ENCODE measurements around the gene DPM3. TPM values are rescaled to one million over a fixed set of nuclear protein-coding genes. Genes with fewer than 3 reads are reported as not detected.

Gene DPM3
- total and polyA plus RNA-seq, 2 of the 13 experiments (the other 11 are each of a cell fraction or from before 2014, with no cell fraction given): 23.2 to 53.4 TPM

DNA sequence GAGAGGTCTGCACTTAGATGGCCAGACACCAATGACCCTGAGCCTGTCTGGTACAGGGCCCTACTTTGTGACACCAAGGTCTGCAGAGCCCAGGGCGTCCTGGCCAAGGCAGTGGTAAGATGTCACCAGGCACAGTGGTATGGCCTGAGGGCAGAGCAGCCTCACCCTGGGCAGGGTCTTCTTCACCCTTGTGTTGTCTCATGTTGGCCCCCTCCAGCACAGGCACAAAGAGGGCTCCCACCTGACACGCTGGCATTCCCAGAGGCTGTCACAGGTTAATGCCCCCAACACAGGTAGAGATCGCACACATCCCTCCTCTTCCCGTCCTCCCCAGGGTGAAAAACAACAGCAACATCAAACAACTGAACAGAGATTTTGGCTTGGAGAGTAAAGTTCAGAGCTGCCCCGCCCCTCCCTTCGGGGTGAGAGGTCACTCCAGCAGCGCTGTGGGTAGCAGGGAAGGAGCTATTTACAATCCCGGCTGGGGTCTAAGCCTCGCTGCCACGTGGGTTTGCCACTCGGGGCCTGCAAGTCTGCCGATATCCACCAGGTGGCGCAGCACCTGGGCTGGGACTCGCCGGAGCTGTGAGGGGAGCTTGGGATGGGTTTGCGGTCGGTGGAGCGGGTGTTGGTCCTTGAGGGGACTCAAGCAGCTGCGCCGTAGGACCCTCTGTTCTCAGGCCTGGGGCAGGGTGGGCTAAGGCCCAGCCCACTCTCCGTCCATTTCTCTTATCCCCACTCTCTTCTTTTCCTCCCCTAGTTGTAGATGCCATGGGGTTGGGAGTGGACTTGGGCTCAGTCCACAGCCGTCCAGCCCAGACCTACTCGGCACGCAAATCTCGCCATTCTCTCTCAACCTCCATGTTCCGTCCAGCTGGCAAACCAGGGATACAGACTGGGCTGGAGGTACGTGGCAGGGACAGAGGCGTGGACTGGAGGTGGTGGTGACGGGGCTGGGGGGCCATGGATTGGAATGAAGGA is 49.0 kb downstream of the DPM3 start (continued):
- TF ChIP-seq LRRFIP1 (CRISPR knock-in tag; conservative IDR thresholded peaks at IDR 0.05): no peak
- TF ChIP-seq SOX5 (CRISPR knock-in tag; IDR thresholded peaks at IDR 0.05; ENCODE audit: borderline replicate concordance): peak; percentile 65; the same call in 1 of the 2 replicates
- TF ChIP-seq HNF1B (CRISPR knock-in tag; IDR thresholded peaks at IDR 0.05): peak; percentile 91
- peak; percentile 14; the same call in 1 of the 2 replicates for TF ChIP-seq PCBP1 (IDR thresholded peaks at IDR 0.05; ENCODE audit: borderline replicate concordance, low read depth, low read length)
- no peak for TF ChIP-seq CBX2 (IDR thresholded peaks at IDR 0.05; ENCODE audit: low read depth, low read length)
- TF ChIP-seq CBX2 (CRISPR knock-in tag; IDR thresholded peaks at IDR 0.05; ENCODE audit: low read depth): no peak
- TF ChIP-seq ZNF17 (CRISPR knock-in tag; IDR thresholded peaks at IDR 0.05): no peak
- TF ChIP-seq RBFOX2 (IDR thresholded peaks at IDR 0.05; ENCODE audit: low read depth, low read length): no peak
- TF ChIP-seq, protein P1, sequence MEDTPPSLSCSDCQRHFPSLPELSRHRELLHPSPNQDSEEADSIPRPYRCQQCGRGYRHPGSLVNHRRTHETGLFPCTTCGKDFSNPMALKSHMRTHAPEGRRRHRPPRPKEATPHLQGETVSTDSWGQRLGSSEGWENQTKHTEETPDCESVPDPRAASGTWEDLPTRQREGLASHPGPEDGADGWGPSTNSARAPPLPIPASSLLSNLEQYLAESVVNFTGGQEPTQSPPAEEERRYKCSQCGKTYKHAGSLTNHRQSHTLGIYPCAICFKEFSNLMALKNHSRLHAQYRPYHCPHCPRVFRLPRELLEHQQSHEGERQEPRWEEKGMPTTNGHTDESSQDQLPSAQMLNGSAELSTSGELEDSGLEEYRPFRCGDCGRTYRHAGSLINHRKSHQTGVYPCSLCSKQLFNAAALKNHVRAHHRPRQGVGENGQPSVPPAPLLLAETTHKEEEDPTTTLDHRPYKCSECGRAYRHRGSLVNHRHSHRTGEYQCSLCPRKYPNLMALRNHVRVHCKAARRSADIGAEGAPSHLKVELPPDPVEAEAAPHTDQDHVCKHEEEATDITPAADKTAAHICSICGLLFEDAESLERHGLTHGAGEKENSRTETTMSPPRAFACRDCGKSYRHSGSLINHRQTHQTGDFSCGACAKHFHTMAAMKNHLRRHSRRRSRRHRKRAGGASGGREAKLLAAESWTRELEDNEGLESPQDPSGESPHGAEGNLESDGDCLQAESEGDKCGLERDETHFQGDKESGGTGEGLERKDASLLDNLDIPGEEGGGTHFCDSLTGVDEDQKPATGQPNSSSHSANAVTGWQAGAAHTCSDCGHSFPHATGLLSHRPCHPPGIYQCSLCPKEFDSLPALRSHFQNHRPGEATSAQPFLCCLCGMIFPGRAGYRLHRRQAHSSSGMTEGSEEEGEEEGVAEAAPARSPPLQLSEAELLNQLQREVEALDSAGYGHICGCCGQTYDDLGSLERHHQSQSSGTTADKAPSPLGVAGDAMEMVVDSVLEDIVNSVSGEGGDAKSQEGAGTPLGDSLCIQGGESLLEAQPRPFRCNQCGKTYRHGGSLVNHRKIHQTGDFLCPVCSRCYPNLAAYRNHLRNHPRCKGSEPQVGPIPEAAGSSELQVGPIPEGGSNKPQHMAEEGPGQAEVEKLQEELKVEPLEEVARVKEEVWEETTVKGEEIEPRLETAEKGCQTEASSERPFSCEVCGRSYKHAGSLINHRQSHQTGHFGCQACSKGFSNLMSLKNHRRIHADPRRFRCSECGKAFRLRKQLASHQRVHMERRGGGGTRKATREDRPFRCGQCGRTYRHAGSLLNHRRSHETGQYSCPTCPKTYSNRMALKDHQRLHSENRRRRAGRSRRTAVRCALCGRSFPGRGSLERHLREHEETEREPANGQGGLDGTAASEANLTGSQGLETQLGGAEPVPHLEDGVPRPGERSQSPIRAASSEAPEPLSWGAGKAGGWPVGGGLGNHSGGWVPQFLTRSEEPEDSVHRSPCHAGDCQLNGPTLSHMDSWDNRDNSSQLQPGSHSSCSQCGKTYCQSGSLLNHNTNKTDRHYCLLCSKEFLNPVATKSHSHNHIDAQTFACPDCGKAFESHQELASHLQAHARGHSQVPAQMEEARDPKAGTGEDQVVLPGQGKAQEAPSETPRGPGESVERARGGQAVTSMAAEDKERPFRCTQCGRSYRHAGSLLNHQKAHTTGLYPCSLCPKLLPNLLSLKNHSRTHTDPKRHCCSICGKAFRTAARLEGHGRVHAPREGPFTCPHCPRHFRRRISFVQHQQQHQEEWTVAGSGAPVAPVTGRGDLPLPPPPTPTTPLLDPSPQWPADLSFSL (CRISPR knock-in tag; IDR thresholded peaks at IDR 0.05): no peak
- 0 out of 2 replicates have a peak, but pooled peaks have one; percentile 22 for TF ChIP-seq RFXANK (CRISPR knock-in tag; IDR thresholded peaks at IDR 0.05)
- 0 out of 2 replicates have a peak, but pooled peaks have one; percentile 10 for TF ChIP-seq SOX13 (IDR thresholded peaks at IDR 0.05)
- TF ChIP-seq SOX13 (CRISPR knock-in tag; conservative IDR thresholded peaks at IDR 0.05 in 1 of 2, IDR thresholded peaks at IDR 0.05 in 1 of 2): peak in 1 of 2 experiments; percentile 62; a peak in 1 of 4 replicates
- 0 out of 2 replicates have a peak, but pooled peaks have one; percentile 58 for TF ChIP-seq ZNF766 (CRISPR knock-in tag; IDR thresholded peaks at IDR 0.05; ENCODE audit: borderline replicate concordance)
- peak; percentile 62; the same call in 1 of the 2 replicates for TF ChIP-seq CBFB (CRISPR knock-in tag; IDR thresholded peaks at IDR 0.05)
